Measurements from ENCODE around the gene DTX3L.

The DTX3L gene

GRCh38 chr3:122564155-122564912, at the start of gene DTX3L, which contains the start of gene PARP9:
DTX3L (plus strand) TSS chr3:122564338; CDS start chr3:122564427, 89 bp downstream.
PARP9 (minus strand) TSS chr3:122564300; CDS start chr3:122559620, 4,680 bp downstream.
- H3K4me3 Mint-ChIP-seq = peak within 1 kb of the TSS; percentile 99
- H3K9me3 Mint-ChIP-seq = no peaks in the 10 kb centered on the region
- H3K27me3 Mint-ChIP-seq (ENCODE audit: low read depth) = no peaks in the 10 kb centered on the region
- H3K4me1 Mint-ChIP-seq (ENCODE audit: low read depth) = peaks cover 68% of the 10 kb centered on the region
- peak within 1 kb of the TSS; percentile 98 for H3K27ac Mint-ChIP-seq
- H3K36me3 Mint-ChIP-seq (ENCODE audit: low read depth) = peaks cover 65% of the 10 kb centered on the region

GRCh38 chr3:122515020-122515468, 49.1 kb upstream of the DTX3L start:
- H3K9me3 Mint-ChIP-seq = no peaks in the 10 kb centered on the region
- no peaks in the 10 kb centered on the region for H3K27me3 Mint-ChIP-seq (ENCODE audit: low read depth)
- H3K36me3 Mint-ChIP-seq (ENCODE audit: low read depth) = peaks cover 3% of the 10 kb centered on the region
- peak overlapping the region; percentile 87 for H3K4me3 Mint-ChIP-seq
- H3K27ac Mint-ChIP-seq = peak overlapping the region; percentile 67
- peaks cover 19% of the 10 kb centered on the region for H3K4me1 Mint-ChIP-seq (ENCODE audit: low read depth)

GRCh38 chr3:122515870-122516269, 48.3 kb upstream of the DTX3L start:
- no peak overlapping the region for H3K27ac Mint-ChIP-seq
- H3K9me3 Mint-ChIP-seq = no peaks in the 10 kb centered on the region
- peaks cover 6% of the 10 kb centered on the region for H3K36me3 Mint-ChIP-seq (ENCODE audit: low read depth)
- H3K4me3 Mint-ChIP-seq = no peak overlapping the region
- H3K27me3 Mint-ChIP-seq (ENCODE audit: low read depth) = no peaks in the 10 kb centered on the region
- peaks cover 19% of the 10 kb centered on the region for H3K4me1 Mint-ChIP-seq (ENCODE audit: low read depth)

DNA sequence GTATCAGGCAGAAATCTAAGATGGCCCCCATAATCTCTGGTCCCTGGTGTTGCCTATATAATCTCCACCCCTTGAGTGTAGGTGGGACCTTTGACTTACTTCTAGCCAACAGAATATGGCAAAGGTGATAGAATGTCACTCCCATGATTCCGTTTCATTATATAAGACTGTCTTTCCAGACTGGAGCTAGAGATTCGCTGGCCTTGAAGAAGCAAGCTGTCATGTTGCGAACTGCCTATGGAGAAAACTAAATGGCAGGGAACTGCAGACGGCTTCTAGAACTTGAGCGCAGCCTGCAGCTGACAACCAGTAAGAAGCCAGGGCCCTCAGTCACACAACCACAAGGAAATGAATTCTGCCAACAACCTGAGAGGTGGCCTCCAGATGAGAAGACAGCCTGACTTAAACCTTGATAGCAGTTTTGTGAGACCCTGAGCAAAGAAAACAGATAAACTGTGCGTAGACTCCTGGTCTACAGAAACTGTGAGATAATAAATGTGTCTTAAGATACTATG, 47.2 kb upstream of the DTX3L start:
- H3K9me3 Mint-ChIP-seq = no peaks in the 10 kb centered on the region
- no peak overlapping the region for H3K4me3 Mint-ChIP-seq
- H3K4me1 Mint-ChIP-seq (ENCODE audit: low read depth) = peaks cover 14% of the 10 kb centered on the region
- no peaks in the 10 kb centered on the region for H3K27me3 Mint-ChIP-seq (ENCODE audit: low read depth)
- no peak overlapping the region for H3K27ac Mint-ChIP-seq
- H3K36me3 Mint-ChIP-seq (ENCODE audit: low read depth) = peaks cover 4% of the 10 kb centered on the region

- no peaks in the 10 kb centered on the region for H3K27me3 Mint-ChIP-seq (ENCODE audit: low read depth)
- no peak overlapping the region for H3K27ac Mint-ChIP-seq
- peaks cover 5% of the 10 kb centered on the region for H3K36me3 Mint-ChIP-seq (ENCODE audit: low read depth)
- peaks cover 5% of the 10 kb centered on the region for H3K4me1 Mint-ChIP-seq (ENCODE audit: low read depth)
- no peaks in the 10 kb centered on the region for H3K9me3 Mint-ChIP-seq
- H3K4me3 Mint-ChIP-seq = no peak overlapping the region
These were observed 44.4 kb upstream of the DTX3L start for GRCh38 chr3:122519693-122520092.

DNA sequence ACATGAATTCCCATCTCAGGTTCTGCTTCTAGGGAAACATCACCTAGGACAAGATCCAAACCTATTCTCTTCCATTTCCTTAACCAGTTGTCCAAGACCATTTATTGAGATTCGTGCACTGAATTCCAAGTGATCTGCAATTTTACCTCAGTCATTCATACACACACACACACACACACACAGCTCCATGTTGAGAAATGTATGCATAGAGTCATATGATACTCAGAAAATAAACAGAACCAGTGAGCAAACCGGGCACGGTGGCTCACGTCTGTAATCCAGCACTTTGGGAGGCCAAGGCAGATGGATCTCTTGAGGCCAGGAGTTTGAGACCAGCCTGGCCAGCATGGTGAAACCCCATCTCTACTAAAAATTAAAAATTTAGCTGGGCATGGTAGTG, 43.3 kb upstream of the DTX3L start:
- Mint-ChIP-seq H3K9me3 (no peaks in the 10 kb centered on the region), H3K4me3 (no peak overlapping the region), H3K27ac (no peak overlapping the region)

GRCh38 chr3:122523317-122523716, 40.8 kb upstream of the DTX3L start:
- Mint-ChIP-seq H3K4me1 (ENCODE audit: low read depth) (peaks cover 2% of the 10 kb centered on the region), H3K27ac (no peak overlapping the region), H3K27me3 (ENCODE audit: low read depth) (no peaks in the 10 kb centered on the region), H3K9me3 (no peaks in the 10 kb centered on the region), H3K36me3 (ENCODE audit: low read depth) (peaks cover 25% of the 10 kb centered on the region), H3K4me3 (no peak overlapping the region)

More for the DNA sequence above, 43.3 kb upstream of the DTX3L start:
- peaks cover 8% of the 10 kb centered on the region for H3K36me3 Mint-ChIP-seq (ENCODE audit: low read depth)
- H3K27me3 Mint-ChIP-seq (ENCODE audit: low read depth) = no peaks in the 10 kb centered on the region
- peaks cover 2% of the 10 kb centered on the region for H3K4me1 Mint-ChIP-seq (ENCODE audit: low read depth)

- Mint-ChIP-seq H3K9me3 (no peaks in the 10 kb centered on the region), H3K27ac (no peak overlapping the region), H3K4me1 (ENCODE audit: low read depth) (peaks cover 27% of the 10 kb centered on the region), H3K36me3 (ENCODE audit: low read depth) (peaks cover 70% of the 10 kb centered on the region), H3K4me3 (no peak overlapping the region), H3K27me3 (ENCODE audit: low read depth) (no peaks in the 10 kb centered on the region)
These were observed 34.0 kb upstream of the DTX3L start for GRCh38 chr3:122530164-122530563.

DNA sequence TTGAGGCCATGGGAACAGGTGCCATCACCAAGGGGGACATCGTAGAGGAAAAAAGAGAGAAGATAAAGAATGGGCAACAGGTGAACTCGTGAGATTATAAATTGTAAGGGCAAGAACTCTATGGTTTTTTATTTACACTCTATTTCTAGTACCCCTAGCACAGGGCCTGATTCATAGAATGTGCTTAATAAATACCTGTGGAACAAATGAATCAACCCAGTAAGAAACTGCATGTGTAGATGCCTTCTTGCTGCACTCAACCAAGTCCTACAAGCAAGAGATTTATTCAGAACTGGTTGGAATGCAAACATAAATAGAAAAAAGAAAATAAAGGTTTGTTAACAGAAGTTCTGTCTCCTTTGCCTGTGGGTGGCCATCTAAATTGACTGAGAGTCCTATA, 30.7 kb upstream of the DTX3L start:
- Mint-ChIP-seq H3K4me1 (ENCODE audit: low read depth) (peaks cover 42% of the 10 kb centered on the region), H3K27ac (no peak overlapping the region), H3K9me3 (no peaks in the 10 kb centered on the region), H3K36me3 (ENCODE audit: low read depth) (peaks cover 74% of the 10 kb centered on the region), H3K27me3 (ENCODE audit: low read depth) (no peaks in the 10 kb centered on the region), H3K4me3 (peak overlapping the region; percentile 49)

DNA sequence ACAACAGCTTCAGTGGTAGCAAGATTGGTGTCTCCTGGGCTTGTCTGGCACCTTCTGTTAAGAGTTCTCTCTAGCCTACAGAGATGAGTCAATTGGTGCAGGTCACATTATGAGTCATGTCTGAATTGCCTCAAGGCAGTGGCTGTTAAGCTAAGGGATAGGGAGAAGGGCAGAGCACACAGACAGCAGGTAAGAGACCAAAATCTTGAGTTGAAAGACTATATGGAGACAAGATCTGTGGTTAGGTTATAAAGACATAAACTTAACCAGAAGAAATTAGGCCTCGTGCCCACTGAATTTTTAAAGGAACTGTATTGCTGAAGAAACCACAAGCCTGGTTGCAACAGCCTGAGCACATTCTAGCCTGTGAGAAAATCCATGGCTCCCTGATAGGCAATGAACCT, 30.2 kb upstream of the DTX3L start:
- no peak overlapping the region for H3K4me3 Mint-ChIP-seq
- H3K9me3 Mint-ChIP-seq = no peaks in the 10 kb centered on the region
- no peaks in the 10 kb centered on the region for H3K27me3 Mint-ChIP-seq (ENCODE audit: low read depth)
- H3K36me3 Mint-ChIP-seq (ENCODE audit: low read depth) = peaks cover 76% of the 10 kb centered on the region
- peaks cover 47% of the 10 kb centered on the region for H3K4me1 Mint-ChIP-seq (ENCODE audit: low read depth)
- H3K27ac Mint-ChIP-seq = peak overlapping the region; percentile 33

- Mint-ChIP-seq H3K4me1 (ENCODE audit: low read depth) (peaks cover 56% of the 10 kb centered on the region), H3K27ac (no peak overlapping the region), H3K36me3 (ENCODE audit: low read depth) (peaks cover 80% of the 10 kb centered on the region), H3K27me3 (ENCODE audit: low read depth) (no peaks in the 10 kb centered on the region), H3K4me3 (no peak overlapping the region), H3K9me3 (no peaks in the 10 kb centered on the region)
These were observed 28.0 kb upstream of the DTX3L start for GRCh38 chr3:122535964-122536631.

DNA sequence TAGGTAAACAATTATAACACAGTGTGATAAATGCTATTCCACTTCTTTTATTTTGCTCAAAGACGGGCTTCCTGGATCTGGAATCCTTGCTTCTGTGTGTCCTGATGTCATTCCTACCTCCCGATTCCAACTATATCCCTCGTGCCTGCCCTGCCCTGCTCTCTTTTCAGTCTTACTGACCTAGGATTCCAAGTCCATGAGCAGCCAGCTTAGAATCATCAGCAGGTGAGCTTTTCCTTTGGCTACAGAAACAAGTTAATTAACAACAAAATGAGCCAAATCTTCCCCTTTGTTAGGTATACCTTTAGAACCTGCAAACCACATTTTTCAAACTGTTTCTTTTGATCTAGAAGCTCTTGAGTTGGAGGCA, 27.5 kb upstream of the DTX3L start:
- Mint-ChIP-seq H3K4me1 (ENCODE audit: low read depth) (peaks cover 57% of the 10 kb centered on the region), H3K36me3 (ENCODE audit: low read depth) (peaks cover 78% of the 10 kb centered on the region), H3K27me3 (ENCODE audit: low read depth) (no peaks in the 10 kb centered on the region), H3K9me3 (no peaks in the 10 kb centered on the region), H3K27ac (no peak overlapping the region), H3K4me3 (no peak overlapping the region)

GRCh38 chr3:122538956-122539490, 25.1 kb upstream of the DTX3L start:
- Mint-ChIP-seq H3K4me1 (ENCODE audit: low read depth) (peaks cover 40% of the 10 kb centered on the region), H3K36me3 (ENCODE audit: low read depth) (peaks cover 66% of the 10 kb centered on the region), H3K27me3 (ENCODE audit: low read depth) (no peaks in the 10 kb centered on the region), H3K9me3 (no peaks in the 10 kb centered on the region), H3K27ac (no peak overlapping the region), H3K4me3 (no peak overlapping the region)

GRCh38 chr3:122546151-122546550, 18.0 kb upstream of the DTX3L start:
- H3K27ac Mint-ChIP-seq = no peak overlapping the region

GRCh38 chr3:122548076-122548475, 16.1 kb upstream of the DTX3L start:
- no peak overlapping the region for H3K4me3 Mint-ChIP-seq
- H3K27me3 Mint-ChIP-seq (ENCODE audit: low read depth) = no peaks in the 10 kb centered on the region
- peaks cover 18% of the 10 kb centered on the region for H3K4me1 Mint-ChIP-seq (ENCODE audit: low read depth)
- H3K27ac Mint-ChIP-seq = peak overlapping the region; percentile 15
- H3K36me3 Mint-ChIP-seq (ENCODE audit: low read depth) = peaks cover 71% of the 10 kb centered on the region
- no peaks in the 10 kb centered on the region for H3K9me3 Mint-ChIP-seq

More at GRCh38 chr3:122546151-122546550, 18.0 kb upstream of the DTX3L start:
- peaks cover 16% of the 10 kb centered on the region for H3K4me1 Mint-ChIP-seq (ENCODE audit: low read depth)
- no peaks in the 10 kb centered on the region for H3K9me3 Mint-ChIP-seq
- no peak overlapping the region for H3K4me3 Mint-ChIP-seq
- peaks cover 63% of the 10 kb centered on the region for H3K36me3 Mint-ChIP-seq (ENCODE audit: low read depth)
- H3K27me3 Mint-ChIP-seq (ENCODE audit: low read depth) = no peaks in the 10 kb centered on the region
